GM15510 (cell line): ENCODE measurements around the gene PEMT.

ENCODE experiments used
- POLR2A ChIP-seq: IDR thresholded peaks from 3 replicates; pipeline ENCODE4 v1.6.1; 2011; ENCODE audit warnings: borderline replicate concordance; ENCODE audit not compliant: insufficient read length; ENCODE audit errors: extremely low read depth

The PEMT gene

GRCh38 chr17:17563530-17563929 is 28.0 kb downstream of the PEMT start:
- TF ChIP-seq POLR2A: no peak

GRCh38 chr17:17562146-17562511 is 29.4 kb downstream of the PEMT start:
- TF ChIP-seq POLR2A: no peak

GRCh38 chr17:17561408-17562145 is 29.9 kb downstream of the PEMT start:
- TF ChIP-seq POLR2A: no peak

- TF ChIP-seq POLR2A: no peak
These were observed 30.5 kb downstream of the PEMT start for GRCh38 chr17:17560975-17561374.

GRCh38 chr17:17560167-17560566 is 31.3 kb downstream of the PEMT start:
- no peak for TF ChIP-seq POLR2A

- TF ChIP-seq POLR2A: no peak
These were observed 32.3 kb downstream of the PEMT start for GRCh38 chr17:17559164-17559563.

- no peak for TF ChIP-seq POLR2A
These were observed 33.1 kb downstream of the PEMT start for GRCh38 chr17:17558431-17558830.

GRCh38 chr17:17557796-17558195 is 33.7 kb downstream of the PEMT start:
- no peak for TF ChIP-seq POLR2A

DNA sequence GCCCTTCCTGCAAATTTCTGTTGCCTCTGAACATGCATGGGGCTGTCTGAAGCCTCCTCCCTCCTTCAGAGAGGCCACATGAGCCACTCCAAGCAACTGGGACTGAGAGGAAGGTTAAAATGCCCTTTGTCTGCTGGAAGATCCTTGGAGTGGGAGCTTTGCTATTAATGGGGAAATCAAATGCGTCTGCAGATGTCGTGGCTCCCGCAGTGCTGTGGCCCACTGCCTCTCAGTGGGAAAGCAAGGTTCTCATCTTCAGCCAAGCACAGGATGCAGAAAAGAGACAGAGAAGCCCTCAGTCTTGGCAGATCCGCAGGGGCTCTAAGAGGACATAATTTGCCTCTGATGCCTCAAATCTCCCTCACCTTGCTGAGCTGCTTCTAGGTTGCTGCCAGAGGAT is 34.8 kb downstream of the PEMT start:
- TF ChIP-seq POLR2A: no peak

GRCh38 chr17:17555906-17556305 is 35.6 kb downstream of the PEMT start:
- TF ChIP-seq POLR2A: no peak

- TF ChIP-seq POLR2A: no peak
These were observed 36.4 kb downstream of the PEMT start for GRCh38 chr17:17555151-17555550.

GRCh38 chr17:17554266-17554665 is 37.2 kb downstream of the PEMT start:
- no peak for TF ChIP-seq POLR2A

DNA sequence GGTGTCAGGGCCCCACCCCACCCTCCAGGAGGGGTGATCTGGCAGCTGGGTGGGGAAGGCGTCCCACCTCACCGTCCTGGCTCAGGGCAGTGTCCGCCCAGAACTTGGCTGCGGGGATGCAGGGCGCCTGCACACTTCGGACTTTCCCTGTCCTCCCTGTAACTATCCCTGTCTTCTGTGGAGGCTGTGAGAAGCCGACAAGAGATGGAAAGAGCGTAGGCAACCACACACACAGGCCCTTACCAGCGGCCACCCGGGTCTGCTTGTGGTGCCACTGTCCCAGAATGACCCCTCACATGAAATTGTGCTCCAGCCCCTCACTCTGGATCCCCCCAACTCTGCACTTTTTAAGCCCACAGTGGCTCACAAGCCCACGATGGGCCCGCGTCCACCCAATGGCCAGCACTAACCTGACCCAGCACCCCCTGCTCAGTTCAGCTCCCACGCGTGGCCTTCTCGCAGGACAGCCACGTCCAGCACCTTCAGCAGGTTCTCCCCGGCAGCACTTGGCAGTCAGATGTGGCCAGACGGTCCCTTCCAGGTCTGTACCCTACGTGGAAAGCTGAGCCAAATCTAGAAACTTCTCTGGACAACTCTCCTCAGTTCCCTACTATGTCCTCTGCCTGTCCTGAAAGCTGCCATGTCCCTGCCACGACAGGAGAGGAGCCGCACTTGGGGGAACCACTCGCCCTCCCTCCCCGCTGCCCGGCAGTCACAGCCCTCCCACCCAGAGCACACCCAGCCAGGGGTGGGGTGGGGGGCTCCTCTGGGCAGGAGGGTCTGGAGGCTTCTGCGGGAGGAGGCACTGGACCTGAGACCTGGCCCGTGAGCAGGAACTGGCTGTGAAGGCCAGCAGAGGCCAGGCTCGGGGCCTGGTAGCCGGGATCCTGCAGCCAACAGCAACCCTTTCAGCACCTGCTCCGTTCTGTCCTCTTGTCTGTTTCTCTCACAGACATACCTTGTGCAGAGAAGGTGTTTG is 38.0 kb downstream of the PEMT start:
- no peak for TF ChIP-seq POLR2A

- no peak for TF ChIP-seq POLR2A
These were observed 38.9 kb downstream of the PEMT start for GRCh38 chr17:17552351-17553216.

GRCh38 chr17:17551361-17551760 is 40.1 kb downstream of the PEMT start:
- no peak for TF ChIP-seq POLR2A
